ENCODE data around the gene PGAM2.
"Not testable (repeated sequence)": the region's sequence is repeated elsewhere in the genome, so short reads cannot be mapped to it uniquely, and the experiment has no call there.

PGAM2 gene

DNA sequence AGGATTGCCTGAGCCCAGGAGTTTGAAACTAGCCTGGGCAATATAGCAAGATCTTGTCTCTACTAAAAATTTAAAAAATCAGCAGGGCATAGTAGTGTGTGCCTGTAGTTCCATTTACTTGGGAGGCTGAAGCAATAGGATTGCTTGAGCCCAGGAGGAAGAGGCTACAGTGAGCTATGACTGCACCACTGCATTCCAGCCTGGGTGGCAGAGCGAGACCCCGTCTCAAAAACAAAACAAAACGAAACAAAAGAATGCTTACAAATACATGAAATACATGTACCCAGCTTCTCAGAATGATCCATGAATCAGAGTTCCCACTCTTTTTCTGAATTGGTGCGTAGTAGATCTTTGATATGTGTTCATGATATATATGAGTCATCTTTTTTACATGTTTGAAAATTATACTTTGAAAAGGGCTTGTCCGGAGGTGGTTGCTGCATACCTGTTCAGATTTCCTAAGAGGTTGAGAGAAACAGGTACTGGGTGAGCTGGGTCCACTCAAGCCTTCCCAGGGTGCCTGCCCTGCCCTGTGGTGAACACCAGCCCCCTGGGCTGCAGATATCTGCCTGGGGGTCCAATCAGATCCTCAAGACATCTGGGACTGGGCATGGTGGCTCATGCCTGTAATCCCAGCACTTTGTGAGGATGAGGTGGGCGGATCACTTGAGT lies 42.4 kb downstream of the PGAM2 start:
- DNase-seq (ENCODE audit: low spot score) = not testable (repeated sequence)

DNA sequence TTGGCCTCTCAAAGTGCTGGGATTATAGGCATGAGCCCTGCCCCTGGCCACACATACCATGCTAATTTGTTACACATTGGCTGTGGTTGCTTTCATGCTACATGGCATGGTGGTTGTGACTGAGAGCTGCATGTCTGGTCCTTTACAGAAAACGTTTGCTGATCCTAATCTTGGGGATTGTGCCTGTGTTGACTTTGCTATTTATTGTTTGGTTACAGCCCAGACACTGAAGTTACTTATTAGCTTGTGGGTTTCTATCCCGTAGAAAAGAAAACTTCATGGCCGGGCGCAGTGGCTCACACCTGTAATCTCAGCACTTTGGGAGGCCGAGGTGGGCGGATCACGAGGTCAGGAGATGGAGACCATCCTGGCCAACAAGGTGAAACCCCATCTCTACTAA lies 43.3 kb downstream of the PGAM2 start:
- DNase-seq (ENCODE audit: low spot score) = not testable (repeated sequence)

DNA sequence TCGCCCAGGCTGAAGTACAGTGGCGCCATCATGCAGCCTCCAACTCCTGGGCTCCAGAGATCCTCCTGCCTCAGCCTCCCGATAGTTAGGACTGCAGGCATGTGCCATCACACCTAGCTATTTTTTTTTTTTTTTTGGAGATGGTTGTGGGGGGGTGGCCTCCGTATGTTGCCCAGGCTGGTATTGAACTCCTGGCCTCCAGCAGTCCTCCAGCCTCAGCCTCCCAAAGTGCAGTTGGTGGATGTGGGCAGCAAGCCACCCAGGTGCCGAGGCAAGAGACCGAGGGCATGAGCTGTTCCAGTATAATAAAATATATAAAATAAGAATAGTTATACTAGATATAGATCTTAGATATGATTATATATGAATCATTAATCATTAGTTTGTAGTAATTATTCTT lies 45.5 kb downstream of the PGAM2 start:
- DNase-seq (ENCODE audit: low spot score) = not testable (repeated sequence)

DNA sequence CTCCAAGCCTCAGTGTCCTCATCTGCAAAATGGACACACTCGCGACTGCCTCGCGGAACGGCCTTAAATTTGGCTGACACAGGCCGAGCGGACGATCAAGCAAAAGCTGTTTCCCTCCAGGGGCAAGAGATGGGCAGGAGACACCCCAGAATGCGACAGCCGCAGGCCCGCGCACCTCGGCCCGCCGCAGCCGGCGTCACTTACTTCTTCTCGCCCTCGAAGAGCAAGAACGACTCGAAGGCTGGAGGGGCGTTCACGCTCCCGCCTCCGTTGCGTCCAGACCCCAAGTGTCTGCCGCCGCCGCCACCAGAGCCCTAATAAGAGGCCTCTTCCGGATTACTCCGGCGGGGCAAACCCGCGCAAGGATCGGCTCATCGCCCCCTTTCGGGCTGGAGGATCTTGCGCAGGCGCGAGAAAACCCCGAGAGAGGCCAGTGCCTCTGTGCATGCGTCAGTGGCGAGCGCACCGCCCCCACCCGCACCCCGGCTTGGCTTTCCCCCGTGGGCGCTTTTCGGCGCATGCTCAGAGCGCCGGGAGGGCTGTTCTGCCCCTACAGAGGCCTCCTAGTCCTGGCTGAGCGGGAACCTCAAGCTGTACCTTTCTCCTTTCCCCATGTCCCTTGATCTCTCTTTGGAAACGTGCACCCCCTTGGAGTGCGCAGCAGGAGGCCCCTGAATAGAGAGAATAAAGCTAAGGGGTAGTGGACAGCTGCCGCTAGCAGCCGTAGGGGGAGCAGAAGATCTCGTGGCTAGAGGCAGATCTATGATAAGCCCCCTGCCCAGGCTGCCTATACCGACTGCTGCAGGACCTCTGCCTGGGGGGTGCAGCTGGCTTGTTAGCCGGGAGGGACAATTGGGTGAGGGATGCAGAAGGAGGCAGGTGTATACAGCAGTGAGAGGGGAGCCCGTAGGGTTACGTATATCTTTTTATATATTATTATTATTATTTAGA lies 46.2 kb downstream of the PGAM2 start:
- DNase-seq (ENCODE audit: low spot score) = peak; percentile 95

DNA sequence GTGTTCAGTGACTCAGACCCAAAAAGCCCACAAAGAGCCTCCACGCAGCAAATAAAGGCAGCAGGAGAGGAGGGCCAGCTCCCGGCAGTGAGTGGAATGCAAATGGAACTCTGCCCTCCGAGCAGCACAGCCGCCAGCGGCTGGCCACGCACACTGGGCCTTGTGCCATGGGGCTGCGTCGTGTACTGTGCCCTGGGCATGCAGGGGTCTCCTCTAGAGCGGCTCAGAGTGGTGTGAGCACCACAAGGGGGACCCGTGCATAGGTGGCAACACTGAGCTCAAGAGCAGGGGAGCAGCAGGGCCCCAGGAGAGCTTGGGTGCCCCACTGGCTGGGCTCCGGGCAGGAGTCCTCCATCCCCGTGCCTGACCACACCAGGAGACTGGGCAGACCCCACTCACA lies 50.3 kb downstream of the PGAM2 start:
- not testable (repeated sequence) for DNase-seq (ENCODE audit: low spot score)
